Neutrophil (primary cell): Measurements from ENCODE around the gene AIG1.
"Not testable (repeated sequence)": the region's sequence is repeated elsewhere in the genome, so short reads cannot be mapped to it uniquely, and the experiment has no call there.

Experiments used
- H3K27ac ChIP-seq: fragments of 200-600 bp; sonication (generic); 2 replicates; pipeline ENCODE4 v1.5.1; 2016; ENCODE audit warnings: mild to moderate bottlenecking, moderate library complexity
- H3K27me3 ChIP-seq: fragments of 200-600 bp; sonication (generic); 2 replicates; pipeline ENCODE4 v1.6.0; 2016; ENCODE audit warnings: mild to moderate bottlenecking
- H3K36me3 ChIP-seq: fragments of 200-600 bp; sonication (generic); 2 replicates; pipeline ENCODE4 v1.5.1; 2017
- H3K4me1 ChIP-seq, 2 experiments: fragments of 200-600 bp in 1 of 2; sonication (generic) in 1 of 2; 1 replicate in 1 of 2; 2 replicates in 1 of 2; pipeline versions ENCODE4 v1.5.1 to v1.6.1; 2013 to 2016; ENCODE audit warnings: low read depth in 1 of 2, low read length in 1 of 2, mild to moderate bottlenecking in 1 of 2, moderate library complexity in 1 of 2; ENCODE audit not compliant: control insufficient read depth in 1 of 2, insufficient read depth in 1 of 2
- H3K4me3 ChIP-seq, 2 experiments: fragments of 200-600 bp in 1 of 2; sonication (generic) in 1 of 2; 1 replicate in 1 of 2; 2 replicates in 1 of 2; pipeline ENCODE4 v1.5.1; 2013 to 2016; ENCODE audit warnings: low read depth in 1 of 2, low read length in 1 of 2, mild to moderate bottlenecking in 1 of 2, moderate library complexity in 1 of 2
- H3K9me3 ChIP-seq: fragments of 200-600 bp; sonication (generic); 2 replicates; pipeline ENCODE4 v1.5.1; 2016
- TF ChIP-seq, protein P1 (sequence below): fragments of 200-600 bp; sonication (generic); IDR thresholded peaks from 2 replicates; pipeline ENCODE4 v1.5.1; 2016; ENCODE audit warnings: antibody characterized with exemption

The AIG1 gene, protein sequence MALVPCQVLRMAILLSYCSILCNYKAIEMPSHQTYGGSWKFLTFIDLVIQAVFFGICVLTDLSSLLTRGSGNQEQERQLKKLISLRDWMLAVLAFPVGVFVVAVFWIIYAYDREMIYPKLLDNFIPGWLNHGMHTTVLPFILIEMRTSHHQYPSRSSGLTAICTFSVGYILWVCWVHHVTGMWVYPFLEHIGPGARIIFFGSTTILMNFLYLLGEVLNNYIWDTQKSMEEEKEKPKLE

DNA sequence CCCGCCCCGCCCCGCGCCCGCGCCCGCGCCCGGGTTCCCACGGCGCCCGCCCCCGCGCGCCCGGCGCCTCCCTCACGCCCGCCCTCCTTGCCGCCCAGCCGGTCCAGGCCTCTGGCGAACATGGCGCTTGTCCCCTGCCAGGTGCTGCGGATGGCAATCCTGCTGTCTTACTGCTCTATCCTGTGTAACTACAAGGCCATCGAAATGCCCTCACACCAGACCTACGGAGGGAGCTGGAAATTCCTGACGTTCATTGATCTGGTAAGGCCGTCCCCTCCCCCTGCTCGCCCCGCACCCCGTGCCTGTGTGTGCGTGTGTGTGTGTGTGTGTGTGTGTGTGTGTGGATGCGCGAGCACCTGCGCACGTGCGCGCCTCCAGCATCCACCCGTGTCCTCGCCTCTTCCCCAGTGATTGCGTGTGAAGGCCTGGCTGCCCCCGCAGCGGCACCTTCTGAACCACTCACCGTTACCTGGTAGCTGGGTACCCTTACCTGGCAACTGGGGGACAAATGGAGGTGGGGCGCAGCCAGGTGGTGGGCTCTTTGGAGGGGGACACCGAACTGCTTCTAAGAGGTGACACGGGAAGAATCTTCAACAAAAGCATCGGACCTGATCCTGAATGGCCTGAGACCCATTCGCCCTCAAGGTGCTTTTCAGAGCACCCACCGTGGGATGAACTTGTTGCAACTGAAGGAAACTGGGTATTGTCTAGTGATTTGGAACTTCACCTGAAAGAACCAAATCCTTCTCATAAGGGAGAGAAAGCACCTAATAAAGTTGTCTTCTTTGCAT, at the start of gene AIG1:
Gene AIG1, plus strand, starts transcription at position 84 of the 791 bp plus-strand sequence. Its CDS starts 37 bp downstream, at position 121.
- TF ChIP-seq, protein P1, sequence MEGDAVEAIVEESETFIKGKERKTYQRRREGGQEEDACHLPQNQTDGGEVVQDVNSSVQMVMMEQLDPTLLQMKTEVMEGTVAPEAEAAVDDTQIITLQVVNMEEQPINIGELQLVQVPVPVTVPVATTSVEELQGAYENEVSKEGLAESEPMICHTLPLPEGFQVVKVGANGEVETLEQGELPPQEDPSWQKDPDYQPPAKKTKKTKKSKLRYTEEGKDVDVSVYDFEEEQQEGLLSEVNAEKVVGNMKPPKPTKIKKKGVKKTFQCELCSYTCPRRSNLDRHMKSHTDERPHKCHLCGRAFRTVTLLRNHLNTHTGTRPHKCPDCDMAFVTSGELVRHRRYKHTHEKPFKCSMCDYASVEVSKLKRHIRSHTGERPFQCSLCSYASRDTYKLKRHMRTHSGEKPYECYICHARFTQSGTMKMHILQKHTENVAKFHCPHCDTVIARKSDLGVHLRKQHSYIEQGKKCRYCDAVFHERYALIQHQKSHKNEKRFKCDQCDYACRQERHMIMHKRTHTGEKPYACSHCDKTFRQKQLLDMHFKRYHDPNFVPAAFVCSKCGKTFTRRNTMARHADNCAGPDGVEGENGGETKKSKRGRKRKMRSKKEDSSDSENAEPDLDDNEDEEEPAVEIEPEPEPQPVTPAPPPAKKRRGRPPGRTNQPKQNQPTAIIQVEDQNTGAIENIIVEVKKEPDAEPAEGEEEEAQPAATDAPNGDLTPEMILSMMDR: no peak
- Histone ChIP-seq H3K36me3 (no peaks in the 10 kb centered on the region), H3K27me3 (no peaks in the 10 kb centered on the region), H3K27ac (peak within 1 kb of the TSS; percentile 95), H3K9me3 (no peaks in the 10 kb centered on the region), H3K4me1 (peaks cover 26% of the 10 kb centered on the region in 2 experiments), H3K4me3 (peak within 1 kb of the TSS; percentile 75 to 80)

DNA sequence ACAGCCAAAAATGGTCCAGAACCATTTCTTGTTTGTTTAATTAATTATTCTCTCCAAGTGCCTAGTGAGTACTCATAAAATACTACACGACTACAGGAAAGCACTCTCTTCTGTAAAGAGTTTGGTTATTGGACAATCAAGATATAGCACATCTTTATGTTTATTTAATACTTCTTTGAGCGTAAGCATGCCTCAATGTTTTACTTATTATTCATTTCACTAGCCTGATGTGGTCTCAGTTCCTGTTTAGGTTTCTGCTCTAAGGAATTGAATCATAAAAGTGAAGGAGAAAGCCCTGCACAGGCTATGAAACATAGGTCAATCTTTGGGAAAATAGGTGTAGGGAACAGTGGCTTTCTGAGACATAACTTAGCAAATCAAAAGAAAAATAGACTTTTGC, 45.9 kb upstream of the AIG1 start:
- H3K4me1 ChIP-seq: no peaks in the 10 kb centered on the region
- TF ChIP-seq, protein P1: no peak
- H3K4me3 ChIP-seq: no peak overlapping the region
- no peaks in the 10 kb centered on the region for H3K27me3 ChIP-seq
- no peaks in the 10 kb centered on the region for H3K9me3 ChIP-seq
- no peaks in the 10 kb centered on the region for H3K36me3 ChIP-seq
- no peak overlapping the region for H3K27ac ChIP-seq

DNA sequence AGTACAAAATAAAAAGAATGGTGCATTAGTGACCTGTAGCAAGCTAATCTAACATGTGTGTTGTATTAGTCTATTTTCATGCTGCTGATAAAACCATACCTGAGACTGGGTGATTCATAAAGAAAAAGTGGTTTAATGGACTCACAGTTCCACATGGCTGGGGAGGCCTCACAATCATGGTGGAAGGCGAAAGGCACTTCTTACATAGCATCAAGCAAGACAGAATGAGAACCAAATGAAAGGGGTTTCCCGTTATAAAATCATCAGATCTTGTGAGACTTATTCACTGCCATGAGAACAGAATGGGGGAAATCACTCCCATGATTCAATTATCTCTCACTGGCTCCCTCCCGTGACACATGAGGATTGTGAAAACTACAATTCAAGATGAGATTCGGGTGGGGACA, 45.4 kb upstream of the AIG1 start:
- Histone ChIP-seq H3K4me1 (no peaks in the 10 kb centered on the region), H3K36me3 (no peaks in the 10 kb centered on the region), H3K9me3 (no peaks in the 10 kb centered on the region), H3K27ac (no peak overlapping the region), H3K4me3 (no peak overlapping the region), H3K27me3 (no peaks in the 10 kb centered on the region)
- TF ChIP-seq, protein P1: no peak

DNA sequence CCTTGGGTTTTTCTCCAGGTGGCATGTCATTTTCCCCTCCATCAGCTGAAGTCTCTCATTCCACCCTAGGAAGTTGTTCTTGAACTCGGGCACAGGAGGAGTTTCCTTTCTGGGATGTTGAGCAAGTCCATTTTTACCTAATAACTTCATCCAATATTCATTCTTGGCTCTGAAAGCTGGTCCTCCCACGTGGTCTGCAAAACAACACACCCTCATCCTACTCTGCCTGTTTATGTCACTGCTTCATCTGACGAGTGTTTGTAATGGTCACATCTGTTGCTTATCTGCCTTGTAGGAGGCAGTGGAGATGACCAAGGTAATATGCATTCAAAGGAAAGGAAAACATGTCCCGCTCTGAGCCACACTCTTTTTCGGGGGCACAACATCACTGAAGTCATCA, 41.7 kb upstream of the AIG1 start:
- no peak overlapping the region for H3K27ac ChIP-seq
- H3K27me3 ChIP-seq: no peaks in the 10 kb centered on the region
- H3K4me1 ChIP-seq: no peaks in the 10 kb centered on the region
- H3K4me3 ChIP-seq: no peak overlapping the region
- TF ChIP-seq, protein P1: no peak
- no peaks in the 10 kb centered on the region for H3K9me3 ChIP-seq
- H3K36me3 ChIP-seq: no peaks in the 10 kb centered on the region

DNA sequence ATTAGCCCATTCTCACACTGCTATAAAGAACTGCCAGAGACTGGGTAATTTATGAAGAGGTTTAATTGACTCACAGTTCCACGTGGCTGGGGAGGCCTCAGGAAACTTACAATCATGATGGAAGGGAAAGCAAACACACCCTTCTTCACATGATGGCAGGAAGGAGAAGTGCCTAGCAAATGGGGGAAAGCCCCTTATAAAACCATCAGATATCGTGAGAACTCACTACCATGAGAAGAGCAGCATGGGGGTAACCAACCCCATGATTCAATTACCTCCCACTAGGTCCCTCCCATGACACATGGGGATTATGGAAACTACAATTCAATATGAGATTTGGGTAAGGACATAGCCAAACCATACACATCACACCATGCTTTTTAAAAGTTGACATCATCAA, 39.8 kb upstream of the AIG1 start:
- H3K27ac ChIP-seq, H3K36me3 ChIP-seq, H3K4me1 ChIP-seq, H3K9me3 ChIP-seq, H3K4me3 ChIP-seq, H3K27me3 ChIP-seq: not testable (repeated sequence)

DNA sequence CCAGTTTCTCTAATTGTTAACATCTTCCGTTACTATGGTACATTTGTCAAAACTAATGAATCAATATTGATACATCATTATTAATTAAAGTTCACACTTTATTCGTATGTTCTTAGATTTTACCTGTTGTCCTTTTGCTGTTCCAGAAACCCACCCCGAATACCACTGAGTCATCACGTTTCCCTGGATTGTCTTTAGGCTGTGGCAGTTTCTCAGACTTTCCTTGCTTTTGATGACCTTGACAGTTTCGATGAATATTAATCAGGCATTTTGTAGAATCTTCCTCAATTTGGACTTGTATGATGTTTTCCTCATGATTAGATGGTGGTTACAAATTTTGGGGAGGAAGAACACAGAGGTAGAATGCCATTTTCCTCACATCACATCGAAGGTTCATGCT, 39.1 kb upstream of the AIG1 start:
- no peaks in the 10 kb centered on the region for H3K27me3 ChIP-seq
- H3K4me1 ChIP-seq: no peaks in the 10 kb centered on the region
- H3K9me3 ChIP-seq: no peaks in the 10 kb centered on the region
- H3K27ac ChIP-seq: no peak overlapping the region
- no peak overlapping the region for H3K4me3 ChIP-seq
- TF ChIP-seq, protein P1: no peak
- H3K36me3 ChIP-seq: no peaks in the 10 kb centered on the region
